OCI-LY3 (cell line): ENCODE measurements around the gene NAV2.

Experiments used
- H2AFZ ChIP-seq: fragments of 200-600, 300-600 bp; shearing (Covaris generic); 2 replicates; pipeline ENCODE4 v1.6.0; 2014; ENCODE audit warnings: antibody characterized with exemption, low read depth, low read length
- H3K27ac ChIP-seq: fragments of 200-600, 300-600 bp; sonication (generic); 2 replicates; pipeline ENCODE4 v1.5.1; 2014; ENCODE audit warnings: mild to moderate bottlenecking, low read length, moderate library complexity, mixed read lengths
- H3K27me3 ChIP-seq: fragments of 200-600, 300-600 bp; sonication (generic); 2 replicates; pipeline ENCODE4 v1.6.1; 2014; ENCODE audit warnings: low read depth, low read length, mixed read lengths
- H3K36me3 ChIP-seq: fragments of 200-600, 300-600 bp; sonication (generic); replicated peaks from 2 replicates; pipeline ENCODE3; 2014; ENCODE audit warnings: low read depth, low read length, mixed read lengths
- H3K4me1 ChIP-seq: fragments of 300-600, 200-600 bp; sonication (generic); 2 replicates; pipeline ENCODE4 v1.6.1; 2014; ENCODE audit warnings: low read length, mixed read lengths
- H3K4me2 ChIP-seq: fragments of 200-600, 300-600 bp; sonication (generic); 2 replicates; pipeline ENCODE4 v1.6.1; 2014; ENCODE audit warnings: low read length, mixed read lengths
- H3K4me3 ChIP-seq: fragments of 300-600, 200-600 bp; sonication (generic); 2 replicates; pipeline ENCODE4 v1.5.1; 2014; ENCODE audit warnings: antibody characterized with exemption, mild to moderate bottlenecking, low read length, moderate library complexity
- H3K79me2 ChIP-seq: fragments of 300-600, 200-600 bp; shearing (Covaris generic); 2 replicates; pipeline ENCODE4 v1.6.1; 2014; ENCODE audit warnings: mild to moderate bottlenecking, low read length, mixed read lengths
- H3K9ac ChIP-seq: fragments of 300-600, 200-600 bp; shearing (Covaris generic); 2 replicates; pipeline ENCODE4 v1.6.0; 2014; ENCODE audit warnings: mild to moderate bottlenecking, low read length, moderate library complexity
- H3K9me3 ChIP-seq: fragments of 200-600, 300-600 bp; shearing (Covaris generic); 2 replicates; pipeline ENCODE4 v1.6.1; 2014; ENCODE audit warnings: low read length, mixed read lengths; ENCODE audit not compliant: insufficient read depth
- H4K20me1 ChIP-seq: fragments of 200-600, 300-600 bp; sonication (generic); 2 replicates; pipeline ENCODE4 v1.6.1; 2016; ENCODE audit warnings: low read length, mixed read lengths; ENCODE audit not compliant: insufficient read depth
- CTCF ChIP-seq: fragments of 200-600, 300-600 bp; sonication (generic); IDR thresholded peaks from 2 replicates; pipeline ENCODE4 v1.5.1; 2014; ENCODE audit warnings: antibody characterized with exemption, low read length, low read depth
- EZH2phosphoT487 ChIP-seq: fragments of 200-600 bp; shearing (Covaris generic); IDR thresholded peaks from 2 replicates; pipeline ENCODE4 v1.6.1; 2018; ENCODE audit warnings: antibody characterized with exemption, mixed run types, low read depth

Gene NAV2

DNA sequence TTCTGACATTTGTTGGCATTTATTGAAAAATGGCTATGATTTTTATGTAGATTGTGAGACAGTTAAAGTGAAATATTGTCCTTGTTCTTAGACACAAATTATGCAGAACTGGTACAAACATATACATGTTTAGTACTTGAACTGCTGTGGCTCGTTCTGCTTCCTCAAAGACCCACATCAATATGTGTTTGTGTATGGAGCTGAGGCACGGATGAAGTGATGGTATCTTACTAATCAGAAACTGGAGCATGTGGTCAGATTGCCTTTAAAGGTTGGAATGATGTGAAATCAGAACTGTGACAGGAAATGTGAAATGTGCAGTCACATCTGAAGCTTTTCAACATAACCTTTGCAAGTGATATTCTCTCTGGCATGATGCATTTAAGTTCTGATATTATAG, 130.4 kb downstream of the NAV2 start:
- Histone ChIP-seq H3K4me1 (no peaks in the 10 kb centered on the region), H3K9ac (no peak overlapping the region), H2AFZ (no peak overlapping the region), H3K27ac (no peak overlapping the region), H3K4me3 (no peak overlapping the region), H4K20me1 (no peaks in the 10 kb centered on the region), H3K4me2 (no peak overlapping the region), H3K79me2 (no peaks in the 10 kb centered on the region), H3K27me3 (peaks cover 43% of the 10 kb centered on the region), H3K9me3 (no peaks in the 10 kb centered on the region), H3K36me3 (no peaks in the 10 kb centered on the region)
- TF ChIP-seq EZH2phosphoT487 (no peak), CTCF (no peak)

GRCh38 chr11:19844012-19844411, 131.4 kb downstream of the NAV2 start:
- no peak overlapping the region for H3K4me2 ChIP-seq
- H3K9me3 ChIP-seq = no peaks in the 10 kb centered on the region
- no peaks in the 10 kb centered on the region for H3K36me3 ChIP-seq
- H3K79me2 ChIP-seq = no peaks in the 10 kb centered on the region
- no peak overlapping the region for H3K9ac ChIP-seq
- H3K27ac ChIP-seq = no peak overlapping the region
- no peaks in the 10 kb centered on the region for H3K4me1 ChIP-seq
- TF ChIP-seq CTCF (no peak), EZH2phosphoT487 (no peak)
- H3K27me3 ChIP-seq = peaks cover 49% of the 10 kb centered on the region
- H2AFZ ChIP-seq = no peak overlapping the region
- H3K4me3 ChIP-seq = no peak overlapping the region
- H4K20me1 ChIP-seq = no peaks in the 10 kb centered on the region

GRCh38 chr11:19844806-19845205, 132.2 kb downstream of the NAV2 start:
- H3K27ac ChIP-seq = no peak overlapping the region
- no peaks in the 10 kb centered on the region for H3K9me3 ChIP-seq
- H3K9ac ChIP-seq = no peak overlapping the region
- no peaks in the 10 kb centered on the region for H3K36me3 ChIP-seq
- no peak overlapping the region for H2AFZ ChIP-seq
- no peaks in the 10 kb centered on the region for H3K4me1 ChIP-seq
- no peak overlapping the region for H3K4me2 ChIP-seq
- H3K4me3 ChIP-seq = no peak overlapping the region
- H3K27me3 ChIP-seq = peaks cover 50% of the 10 kb centered on the region
- no peaks in the 10 kb centered on the region for H4K20me1 ChIP-seq
- H3K79me2 ChIP-seq = no peaks in the 10 kb centered on the region
- TF ChIP-seq EZH2phosphoT487 (no peak), CTCF (no peak)

DNA sequence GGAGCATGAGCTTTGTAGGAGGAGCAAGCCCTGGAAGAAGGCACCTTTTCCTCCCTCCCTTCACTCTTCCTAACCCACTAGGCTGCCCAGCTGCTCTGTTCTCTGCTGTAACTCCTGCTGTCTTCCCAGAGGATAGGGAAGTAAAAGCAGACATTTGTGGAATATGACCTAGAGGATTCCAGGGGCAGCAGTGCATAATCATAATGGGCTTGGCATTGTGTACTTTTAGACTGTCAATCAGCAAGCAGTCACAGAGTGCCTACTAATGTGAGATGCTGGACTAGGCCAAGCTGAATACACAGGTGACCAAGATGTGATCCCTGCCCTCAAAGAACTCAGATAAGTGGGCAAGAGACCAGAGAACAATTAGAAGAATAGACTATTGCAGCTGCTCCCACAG, 133.0 kb downstream of the NAV2 start:
- H2AFZ ChIP-seq = no peak overlapping the region
- no peaks in the 10 kb centered on the region for H3K9me3 ChIP-seq
- no peaks in the 10 kb centered on the region for H3K4me1 ChIP-seq
- no peaks in the 10 kb centered on the region for H3K36me3 ChIP-seq
- no peak overlapping the region for H3K4me3 ChIP-seq
- H3K27me3 ChIP-seq = peaks cover 50% of the 10 kb centered on the region
- H3K79me2 ChIP-seq = no peaks in the 10 kb centered on the region
- no peak overlapping the region for H3K27ac ChIP-seq
- H3K9ac ChIP-seq = no peak overlapping the region
- H3K4me2 ChIP-seq = no peak overlapping the region
- TF ChIP-seq EZH2phosphoT487 = no peak
- no peak for TF ChIP-seq CTCF
- H4K20me1 ChIP-seq = no peaks in the 10 kb centered on the region
